OCI-M2 (cell line): ENCODE data around the gene S100A2.

ENCODE experiments used
- DNase-seq: peaks from one replicate; lab custom pipeline; 2025; ENCODE audit not compliant: unreplicated experiment; lab: John Stamatoyannopoulos, UW

S100A2 gene

GRCh38 chr1:153546796-153547559, 18.7 kb downstream of the S100A2 start:
- no peak for DNase-seq

GRCh38 chr1:153546371-153546770, 19.3 kb downstream of the S100A2 start:
- DNase-seq = no peak

- DNase-seq = peak; percentile 31
Observed at GRCh38 chr1:153545067-153546055, 20.3 kb downstream of the S100A2 start, which contains the start of gene S100A4. Gene S100A4 (minus strand): TSS chr1:153545806. CDS start chr1:153544794, 1,012 bp downstream.

DNA sequence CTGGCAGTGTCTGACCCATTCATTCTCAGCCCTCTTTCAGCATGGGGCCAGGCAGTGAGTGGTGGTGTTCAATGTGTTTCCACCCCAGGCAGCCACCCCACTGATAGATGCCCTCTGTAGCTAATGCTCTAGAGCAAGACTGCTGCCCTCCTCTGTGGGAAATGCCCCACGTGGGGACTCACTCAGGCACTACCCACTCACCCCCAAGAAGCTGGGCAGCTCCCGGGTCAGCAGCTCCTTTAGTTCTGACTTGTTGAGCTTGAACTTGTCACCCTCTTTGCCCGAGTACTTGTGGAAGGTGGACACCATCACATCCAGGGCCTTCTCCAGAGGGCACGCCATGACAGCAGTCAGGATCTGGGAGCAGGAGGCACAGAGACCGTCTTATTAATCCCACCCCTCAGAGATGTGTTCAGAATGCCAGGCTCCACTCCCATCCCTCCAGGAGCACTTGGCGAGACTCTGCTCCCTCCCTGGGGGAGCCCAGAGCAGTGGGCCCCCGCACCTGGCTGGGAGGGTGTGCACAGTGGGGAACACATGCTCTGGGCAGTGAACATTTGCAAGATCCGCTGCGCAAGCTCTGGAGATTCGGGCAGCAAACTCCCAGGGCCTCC, 21.1 kb downstream of the S100A2 start:
- no peak for DNase-seq

DNA sequence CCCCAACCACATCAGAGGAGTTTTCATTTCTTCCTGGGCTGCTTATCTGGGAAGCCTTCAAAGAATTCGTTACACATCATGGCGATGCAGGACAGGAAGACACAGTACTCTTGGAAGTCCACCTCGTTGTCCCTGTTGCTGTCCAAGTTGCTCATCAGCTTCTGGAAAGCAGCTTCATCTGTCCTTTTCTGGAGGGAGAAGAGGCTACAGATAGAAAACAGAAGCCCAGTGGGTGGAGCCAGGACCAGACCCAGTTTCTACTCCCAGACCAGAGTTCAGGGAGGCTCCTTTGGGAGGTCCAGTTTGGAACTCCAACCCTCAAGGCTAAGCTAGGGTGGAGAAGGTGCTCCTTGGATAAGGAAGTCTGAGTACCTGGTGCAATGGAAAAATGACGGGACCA, 21.9 kb downstream of the S100A2 start:
- no peak for DNase-seq

DNA sequence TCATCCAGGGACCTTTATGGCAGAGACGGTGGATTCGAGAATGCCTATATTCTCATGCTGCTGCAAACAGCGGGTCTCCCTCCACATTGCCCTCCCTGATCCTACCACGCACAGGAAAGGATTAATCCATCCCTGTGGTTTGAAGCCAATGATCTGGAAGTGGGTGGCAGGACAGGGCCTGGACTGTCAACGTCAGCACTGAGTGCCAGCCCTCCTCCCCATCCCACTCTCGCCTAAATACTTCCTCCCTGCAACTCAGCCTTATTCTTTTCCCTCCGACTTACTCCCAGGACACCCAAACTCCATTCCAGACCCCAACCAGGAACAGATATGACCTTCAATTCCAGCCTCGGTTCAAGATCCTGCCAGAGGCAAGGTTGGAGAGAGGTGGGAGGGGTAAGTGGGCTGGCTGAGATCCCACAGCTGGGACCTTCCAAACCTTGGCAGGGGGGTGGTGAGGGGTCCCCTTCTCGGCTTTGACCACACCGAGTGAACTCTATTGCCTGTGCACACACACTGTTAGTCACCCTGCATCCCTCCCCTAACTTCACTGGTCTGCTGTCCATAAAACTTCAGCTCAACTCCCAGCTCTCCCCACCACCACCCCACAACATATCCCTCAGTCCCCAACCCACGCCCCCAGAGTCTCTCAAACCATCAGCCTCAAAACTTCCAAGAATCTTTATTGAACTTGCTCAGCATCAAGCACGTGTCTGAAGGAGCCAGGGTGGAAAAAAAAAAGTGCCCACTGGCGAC, 22.5 kb downstream of the S100A2 start:
- no peak for DNase-seq

GRCh38 chr1:153541641-153542590, 23.7 kb downstream of the S100A2 start:
- no peak for DNase-seq

DNA sequence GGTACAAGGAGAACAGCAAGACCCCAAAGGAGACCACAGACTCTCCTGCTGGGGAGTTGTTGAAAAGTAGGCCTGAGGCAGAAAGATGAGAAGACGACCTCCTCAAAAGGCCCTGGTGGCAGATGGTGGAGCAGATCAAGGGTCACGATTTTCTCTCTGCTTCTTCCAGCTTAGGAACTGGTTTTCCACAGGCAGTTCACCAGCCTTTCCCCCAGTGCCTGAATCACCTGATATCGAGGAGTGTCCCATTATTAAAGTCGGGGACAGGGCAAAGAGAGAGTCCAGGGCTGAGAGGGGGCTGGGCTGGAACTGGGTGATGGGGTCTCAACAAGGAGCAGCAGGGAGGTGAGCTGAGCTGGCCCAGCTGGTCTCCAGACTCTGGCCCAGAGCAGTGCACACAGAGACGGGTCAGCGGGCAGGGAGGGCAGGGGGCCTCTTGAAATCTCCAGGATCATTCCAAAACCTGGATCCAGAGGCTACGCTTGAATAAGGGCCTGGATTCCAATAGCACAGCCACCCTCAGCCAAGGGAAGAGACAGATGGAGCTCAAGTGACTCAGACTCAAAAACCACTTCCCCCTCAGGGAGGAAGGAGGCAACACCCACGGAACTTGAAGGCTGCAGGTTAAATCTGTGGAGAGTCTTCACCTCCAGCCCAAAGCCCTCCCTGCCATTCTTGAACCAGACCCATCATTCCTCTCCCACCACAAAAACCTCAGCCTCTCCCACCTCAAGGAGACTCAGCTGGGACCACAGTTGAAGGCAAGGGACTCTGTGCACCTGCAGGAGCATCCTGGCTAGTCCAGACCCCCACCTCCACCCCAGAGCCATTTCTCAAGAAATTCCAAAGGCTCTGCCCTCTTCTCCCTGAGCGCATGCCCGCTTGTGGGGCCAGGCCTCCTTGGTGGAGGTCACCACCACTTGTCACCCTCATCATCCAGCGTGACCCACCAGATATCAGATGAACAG, 25.0 kb downstream of the S100A2 start, which contains the start of gene S100A5:
Gene S100A5, minus strand, starts transcription at position 541 of the 968 bp plus-strand sequence. CDS start 743 bp downstream, outside the sequence.
- no peak for DNase-seq

DNA sequence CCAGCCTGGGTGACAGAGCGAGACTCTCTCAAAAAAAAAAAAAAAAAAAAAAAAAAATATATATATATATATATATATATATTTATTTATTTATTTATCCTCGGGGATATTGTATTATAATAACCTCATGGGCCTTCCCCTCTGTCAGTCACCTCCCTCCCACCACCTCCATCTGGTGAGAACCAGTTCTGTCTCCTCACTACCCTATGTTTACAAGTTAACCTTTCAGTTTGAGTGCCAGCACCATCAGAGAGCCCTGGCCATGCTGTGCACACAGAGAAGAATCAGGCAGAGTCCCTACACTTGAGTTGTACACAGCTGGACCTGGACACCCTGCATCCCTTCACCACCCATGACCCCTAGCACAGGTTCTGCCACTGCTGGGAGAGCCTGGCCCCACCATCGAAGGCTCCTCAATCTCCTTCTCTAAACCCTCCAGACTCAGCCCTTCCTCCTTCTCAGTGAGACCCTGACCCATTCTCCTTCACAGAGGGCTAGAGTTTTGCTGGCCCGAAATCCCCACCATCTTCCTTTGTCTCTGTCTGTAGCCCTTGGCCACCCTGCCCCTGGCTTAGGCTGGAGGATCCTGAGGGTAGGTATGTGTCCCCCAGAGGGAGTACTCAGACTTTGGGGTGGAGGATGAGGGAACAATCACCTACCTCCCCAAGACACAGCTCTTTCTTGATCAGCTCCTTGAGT, 26.1 kb downstream of the S100A2 start:
- DNase-seq = no peak

DNA sequence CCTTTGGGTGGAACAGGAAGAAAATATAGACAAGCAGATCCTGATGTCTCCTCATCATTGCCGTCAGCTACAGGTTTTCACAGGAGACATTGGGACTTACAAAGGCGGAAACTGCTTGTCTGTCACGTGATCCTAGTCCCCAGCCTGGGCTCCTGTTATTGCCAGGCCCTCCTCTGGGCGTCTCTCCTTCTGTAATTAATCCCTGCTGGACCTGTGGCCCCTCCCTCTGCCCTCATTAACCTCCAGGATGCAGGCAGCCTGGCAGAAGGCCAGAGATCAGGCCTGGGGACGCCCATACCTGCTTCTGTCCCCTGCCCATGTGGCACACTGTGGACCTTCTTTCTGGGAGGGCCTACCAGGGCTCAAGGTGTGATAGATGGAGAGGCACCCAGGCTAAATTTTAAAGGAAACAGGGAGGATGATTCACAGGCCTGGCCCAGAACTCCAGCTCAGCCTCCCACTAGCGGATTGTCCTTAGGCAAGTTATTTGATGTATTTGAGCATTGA, 27.3 kb downstream of the S100A2 start:
- DNase-seq = no peak

DNA sequence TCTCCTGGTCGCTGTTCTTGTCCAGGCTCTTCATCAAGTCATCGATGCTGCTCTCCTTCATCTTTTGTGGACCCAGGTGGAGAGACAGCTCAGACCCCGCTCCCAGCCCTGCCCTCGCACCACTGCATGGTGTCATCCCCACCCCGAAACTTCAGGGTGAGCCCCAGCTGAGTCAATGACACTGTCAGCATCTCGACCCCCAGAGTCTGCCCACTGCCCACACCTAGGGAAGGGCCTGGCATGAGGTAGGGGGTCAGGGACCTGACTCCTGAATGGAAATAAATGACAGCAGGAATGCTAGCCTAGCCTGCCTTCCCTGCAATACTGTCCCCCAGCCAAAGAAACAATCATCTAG, 28.3 kb downstream of the S100A2 start:
- DNase-seq = no peak

DNA sequence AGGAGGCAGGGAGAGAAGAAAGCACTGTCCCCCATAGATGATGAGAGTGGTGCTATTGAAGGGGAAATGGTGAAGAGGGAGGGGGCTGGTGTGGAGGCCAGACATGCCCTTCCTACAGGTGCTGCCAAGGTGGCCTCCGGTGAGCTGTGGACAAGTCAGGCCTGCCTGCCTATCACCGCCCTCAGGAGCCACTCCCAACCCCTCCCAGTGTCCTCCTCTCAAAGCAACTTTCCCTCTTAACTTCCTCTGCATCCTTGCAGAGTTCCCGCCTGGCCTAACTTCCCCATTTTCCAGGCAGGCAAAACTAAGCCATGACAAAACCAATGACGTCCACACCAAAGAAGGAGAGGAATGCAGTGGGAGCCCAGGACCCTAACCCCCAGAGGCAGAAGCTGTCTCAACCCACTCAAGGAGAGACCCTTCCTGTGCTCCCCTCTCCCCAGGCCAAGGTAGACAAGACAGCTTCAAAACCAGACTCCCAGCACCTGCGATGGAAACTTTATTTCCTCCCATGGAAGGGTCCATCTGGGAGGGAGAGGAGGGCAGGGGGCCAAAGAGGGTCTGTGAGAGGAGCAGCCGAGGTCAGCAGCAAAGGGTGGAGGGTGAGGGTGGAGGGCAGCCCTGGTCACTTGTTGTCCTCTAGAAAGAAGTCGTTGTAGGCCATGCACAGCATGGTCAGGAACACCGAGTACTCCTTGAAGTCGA, 28.8 kb downstream of the S100A2 start:
- no peak for DNase-seq

DNA sequence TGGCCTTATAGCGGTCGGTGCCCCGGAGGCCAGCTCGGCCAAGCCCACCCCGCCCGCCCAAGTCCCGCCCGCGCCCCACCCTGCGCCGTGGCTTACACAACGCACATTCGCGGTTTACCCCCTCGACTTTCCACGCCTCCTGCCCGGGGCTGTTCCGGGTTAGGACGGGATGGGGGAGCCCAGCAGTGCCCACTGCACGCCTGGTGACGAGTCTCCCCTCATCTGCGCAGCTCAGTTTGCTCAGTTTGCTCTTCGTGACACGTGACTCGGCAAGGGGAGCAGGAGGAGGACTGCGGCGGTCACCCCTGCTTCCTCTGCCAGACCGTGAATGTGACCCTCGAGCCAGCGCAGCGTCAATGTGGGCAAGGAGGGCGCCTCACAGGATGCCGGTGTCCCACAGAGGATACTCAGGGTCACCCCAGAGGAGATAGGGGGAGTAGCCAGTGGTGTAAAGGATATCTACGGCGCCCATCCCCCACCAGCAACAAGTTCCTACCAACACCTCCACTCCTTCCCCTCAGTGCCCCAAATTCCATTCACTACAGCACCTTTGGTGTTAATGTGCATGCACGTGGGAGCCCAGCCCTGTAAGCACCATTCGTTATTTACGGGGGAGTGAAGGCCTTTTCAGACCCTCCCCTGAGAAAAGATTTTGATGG, 29.5 kb downstream of the S100A2 start:
- no peak for DNase-seq

GRCh38 chr1:153535242-153536011, 30.2 kb downstream of the S100A2 start, which contains the start of gene S100A6:
Gene S100A6 (minus strand): TSS chr1:153535991. CDS start chr1:153535339, 652 bp downstream.
- DNase-seq = no peak

DNA sequence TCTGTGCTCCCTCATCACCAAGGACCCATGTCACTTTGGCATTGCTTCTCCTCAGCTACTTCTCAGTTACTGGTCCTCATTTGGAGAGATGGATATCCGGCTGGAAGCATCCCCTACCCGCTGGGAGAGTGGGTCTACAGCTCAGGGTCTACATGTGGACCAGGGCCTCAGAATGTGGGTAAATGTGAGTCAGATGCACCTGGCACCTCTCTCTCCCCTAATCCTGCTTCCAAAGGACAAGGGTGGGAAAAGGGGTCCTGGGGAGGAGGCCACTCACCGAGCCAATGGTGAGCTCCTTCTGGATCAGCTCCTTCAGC, 30.8 kb downstream of the S100A2 start:
- no peak for DNase-seq
